NCI-H82 (cell line): ENCODE data around the gene HAND2.

Experiments
- DNase-seq: peaks from one replicate; lab custom pipeline; 2025; lab: John Stamatoyannopoulos, UW

The HAND2 gene

GRCh38 chr4:173535957-173536356 lies 5.9 kb upstream of the HAND2 start:
- DNase-seq = no peak

GRCh38 chr4:173535165-173535902 lies 5.3 kb upstream of the HAND2 start:
- no peak for DNase-seq

- DNase-seq = no peak
Observed at GRCh38 chr4:173534434-173534833, 4.4 kb upstream of the HAND2 start.

GRCh38 chr4:173532725-173533511 lies 2.9 kb upstream of the HAND2 start:
- DNase-seq = no peak

GRCh38 chr4:173531086-173531965 lies 1.3 kb upstream of the HAND2 start:
- no peak for DNase-seq

- no peak for DNase-seq
Observed at GRCh38 chr4:173530326-173531085, 477 bp upstream of the HAND2 start.

- no peak for DNase-seq
Observed at GRCh38 chr4:173528378-173529321, 1.4 kb downstream of the HAND2 start.

- no peak for DNase-seq
Observed at GRCh38 chr4:173527103-173527891, 2.7 kb downstream of the HAND2 start.

GRCh38 chr4:173526724-173527102 lies 3.3 kb downstream of the HAND2 start:
- DNase-seq = no peak

GRCh38 chr4:173526027-173526482 lies 4.0 kb downstream of the HAND2 start:
- no peak for DNase-seq

- DNase-seq = no peak
Observed at GRCh38 chr4:173525118-173526011, 4.7 kb downstream of the HAND2 start.

- DNase-seq = no peak
Observed at GRCh38 chr4:173524218-173525117, 5.6 kb downstream of the HAND2 start.

- DNase-seq = no peak
Observed at GRCh38 chr4:173522951-173523395, 7.1 kb downstream of the HAND2 start.

- peak; percentile 73 for DNase-seq
Observed at GRCh38 chr4:173522160-173522950, 7.7 kb downstream of the HAND2 start.

- peak; percentile 51 for DNase-seq
Observed at GRCh38 chr4:173521467-173522159, 8.4 kb downstream of the HAND2 start.

- DNase-seq = peak; percentile 24
Observed at GRCh38 chr4:173520921-173521466, 9.0 kb downstream of the HAND2 start.
